ENCODE data around the gene GNPAT.

GRCh38 chr1:231196307-231196706, 44.7 kb upstream of the GNPAT start:
- TF ChIP-seq CTCF (conservative IDR thresholded peaks at IDR 0.05) (no peak), EZH2 (IDR thresholded peaks at IDR 0.05; ENCODE audit: low read depth) (no peak)
